OCI-LY1 (cell line): Measurements from ENCODE around the gene CDKL5.

Experiments used
- CTCF ChIP-seq: fragments of 200-600 bp; sonication (generic), shearing (Covaris generic); IDR thresholded peaks from 2 replicates; pipeline ENCODE4 v1.5.1; 2017; ENCODE audit warnings: mild to moderate bottlenecking, antibody characterized with exemption, low read length, moderate library complexity, mixed read lengths
- EZH2 ChIP-seq: fragments of 200-600 bp; sonication (generic), shearing (Covaris generic); IDR thresholded peaks from 2 replicates; pipeline ENCODE4 v1.8.0; 2017; ENCODE audit warnings: borderline replicate concordance, mixed run types, mild to moderate bottlenecking, antibody characterized with exemption, low read length, moderate library complexity, mixed read lengths

DNA sequence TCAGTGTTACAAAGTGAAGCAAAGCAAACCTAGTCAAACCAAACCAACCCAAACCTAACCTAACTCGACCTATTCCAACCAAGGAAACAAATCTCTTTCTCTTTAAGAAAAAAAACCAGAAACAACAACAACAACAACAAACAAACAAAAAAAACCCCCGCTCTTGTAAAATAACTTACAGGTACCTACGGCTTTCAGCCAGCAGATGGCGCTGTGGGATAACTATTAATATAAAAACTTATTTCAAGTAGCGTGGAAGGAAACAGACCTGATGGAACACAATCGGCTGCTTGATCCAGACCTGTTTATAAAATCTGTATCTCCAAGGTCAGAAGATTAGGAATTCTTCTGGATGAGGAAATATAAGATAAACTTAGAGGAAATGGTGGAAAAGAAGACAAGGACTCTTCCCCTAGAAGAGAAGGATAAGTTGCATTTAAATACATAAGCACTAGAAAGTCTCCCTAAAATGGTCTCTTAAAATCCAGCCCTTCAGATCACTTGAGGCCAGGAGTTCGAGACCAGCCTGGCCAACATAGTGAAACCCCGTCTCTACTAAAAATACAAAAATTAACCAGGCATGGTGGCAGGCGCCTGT is 34.4 kb upstream of the CDKL5 start:
- peak; percentile 50; the same call in 1 of the 2 replicates for TF ChIP-seq CTCF
- TF ChIP-seq EZH2, result no peak
